HT-29 (cell line): ENCODE measurements around the gene UQCRQ. TPM values are rescaled to one million over a fixed set of nuclear protein-coding genes. Genes with fewer than 3 reads are reported as not detected.

Experiments
- DNase-seq: peaks from one replicate; pipeline ENCODE4 v3.0.0-alpha.2; 2015; ENCODE audit warnings: low spot score
- small RNA-seq: library from RNA; depleted of rRNA; stranded (forward); fragments of <200 nt; gene quantifications from one replicate; pipeline ENCODE3, GENCODE V24; 2014
- total RNA-seq: library from RNA; depleted of rRNA; stranded (reverse); fragments of >200 nt; shearing (Covaris generic); gene quantifications from 2 replicates; pipeline ENCODE4 v1.2.3, GENCODE V29; 2014; rRNA removed

The UQCRQ gene
- total RNA-seq, 1 experiment from 2014 or later = 227 TPM

DNA sequence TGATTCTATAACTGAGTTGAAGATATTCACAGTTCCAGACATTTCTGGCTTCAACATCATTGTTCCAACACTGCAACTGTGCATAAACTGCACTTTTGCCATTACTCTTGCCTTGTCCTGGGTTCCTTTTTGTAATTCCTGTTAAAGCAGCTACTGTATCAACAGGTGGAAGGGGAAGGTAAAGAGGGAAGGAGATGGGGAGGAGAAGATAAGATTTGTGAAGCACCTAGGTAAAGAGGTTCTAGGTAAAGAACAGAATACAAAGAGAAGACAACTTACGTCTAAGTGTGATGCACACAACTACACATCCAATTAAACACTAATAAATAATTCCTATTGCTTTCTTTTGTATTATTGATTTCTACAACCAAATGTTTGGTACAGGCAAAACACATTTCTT is 43.3 kb downstream of the UQCRQ start:
- DNase-seq = no peak

GRCh38 chr5:132915681-132916080 is 49.2 kb downstream of the UQCRQ start:
- DNase-seq = no peak

DNA sequence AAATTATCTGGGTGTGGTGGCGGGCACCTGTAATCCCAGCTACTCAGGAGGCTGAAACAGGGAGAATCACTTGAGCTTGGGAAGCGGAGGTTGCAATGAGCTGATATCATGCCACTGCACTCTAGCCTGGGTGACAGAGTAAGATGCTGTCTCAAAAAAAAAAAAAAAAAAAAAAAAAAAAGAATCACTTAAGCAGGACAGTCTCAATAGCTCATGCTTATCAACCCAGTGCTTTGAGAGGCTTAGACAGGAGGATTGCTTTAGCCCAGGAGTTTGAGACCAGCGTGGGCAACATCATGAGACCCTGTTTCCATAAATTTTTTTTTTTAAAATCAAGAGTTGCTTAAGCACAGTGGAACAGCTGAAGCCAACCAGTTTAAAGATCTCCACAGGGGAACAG is 49.6 kb downstream of the UQCRQ start:
- DNase-seq = no peak

Small RNAs within 50 kb of the gene (small RNA-seq; reads per million reads assigned to genes)
- gene RNA5SP192 = 2.0 reads per million, percentile 65 among the genes with 10 or more reads in this experiment

Other genes with a start within 250 kb of the UQCRQ start
- not detected in 2 replicates for gene IL13, start 208.5 kb upstream of the UQCRQ start, total RNA-seq
- gene IL4, start 192.7 kb upstream of the UQCRQ start, total RNA-seq = not detected in 2 replicates
- gene KIF3A, start 129.1 kb upstream of the UQCRQ start, total RNA-seq = 3.1 and 4.0 TPM in 2 replicates
- 7.3 and 8.8 TPM in 2 replicates for gene CCNI2, start 119.2 kb upstream of the UQCRQ start, total RNA-seq
- gene SEPTIN8, start 89.4 kb upstream of the UQCRQ start, total RNA-seq = 37.7 and 49.8 TPM in 2 replicates
- gene SOWAHA, start 53.3 kb upstream of the UQCRQ start, total RNA-seq = 2.9 and 4.6 TPM in 2 replicates
- 48.0 and 61.2 TPM in 2 replicates for gene SHROOM1, start 36.0 kb upstream of the UQCRQ start, total RNA-seq
- 0.05 and 0.26 TPM in 2 replicates for gene GDF9, start 173 bp upstream of the UQCRQ start, total RNA-seq
- 0.64 and 1.5 TPM in 2 replicates for gene LEAP2, start 7.0 kb downstream of the UQCRQ start, total RNA-seq
- gene AFF4, start 97.0 kb downstream of the UQCRQ start, total RNA-seq = 11.5 and 16.0 TPM in 2 replicates
- gene ZCCHC10, start 159.9 kb downstream of the UQCRQ start, total RNA-seq = 8.5 and 22.9 TPM in 2 replicates
- gene HSPA4, start 185.4 kb downstream of the UQCRQ start, total RNA-seq = 54.7 and 55.7 TPM in 2 replicates